HepG2 (cell line): ENCODE data around the gene CELSR2. TPM values are rescaled to one million over a fixed set of nuclear protein-coding genes. Genes with fewer than 3 reads are reported as not detected.

ENCODE experiments used
- CENPX ChIP-seq: sonication (generic); formaldehyde crosslinking; IDR thresholded peaks from 2 replicates; pipeline ENCODE4 v1.9.0; 2021; ENCODE audit warnings: mild to moderate bottlenecking, missing genetic modification reagents, moderate library complexity
- GFI1 ChIP-seq: sonication (generic); formaldehyde crosslinking; IDR thresholded peaks from 2 replicates; pipeline ENCODE4 v1.5.0; 2020; ENCODE audit warnings: missing genetic modification reagents, mild to moderate bottlenecking, borderline replicate concordance
- HIC2 ChIP-seq: sonication (generic); formaldehyde crosslinking; IDR thresholded peaks from 2 replicates; pipeline ENCODE4 v1.9.0; 2022; ENCODE audit warnings: low read depth, missing genetic modification reagents
- IRX3 ChIP-seq: sonication (generic); formaldehyde crosslinking; IDR thresholded peaks from 2 replicates; pipeline ENCODE4 v1.8.1; 2023; ENCODE audit warnings: mild to moderate bottlenecking, low read depth, missing genetic modification reagents, borderline replicate concordance
- MLXIP ChIP-seq: sonication (generic); formaldehyde crosslinking; IDR thresholded peaks from 2 replicates; pipeline ENCODE4 v1.9.0; 2021; ENCODE audit warnings: missing genetic modification reagents, borderline replicate concordance
- NCOA2 ChIP-seq: sonication (generic); formaldehyde crosslinking; IDR thresholded peaks from 2 replicates; pipeline ENCODE4 v1.8.0; 2022; ENCODE audit warnings: inconsistent platforms
- SAFB2 ChIP-seq: sonication (generic); formaldehyde crosslinking; IDR thresholded peaks from 2 replicates; pipeline ENCODE4 v1.5.1; 2020; ENCODE audit warnings: missing genetic modification reagents, low read depth, mild to moderate bottlenecking, borderline replicate concordance
- SPEN ChIP-seq: sonication (generic); formaldehyde crosslinking; IDR thresholded peaks from 2 replicates; pipeline ENCODE4 v1.5.1; 2020; ENCODE audit warnings: low read depth, mild to moderate bottlenecking, missing genetic modification reagents
- TERF1 ChIP-seq: sonication (generic); formaldehyde crosslinking; IDR thresholded peaks from 2 replicates; pipeline ENCODE4 v1.8.0; 2022; ENCODE audit warnings: mild to moderate bottlenecking, missing genetic modification reagents, moderate library complexity
- TFAP4 ChIP-seq: sonication (generic); IDR thresholded peaks from 2 replicates; pipeline ENCODE4 v1.6.1; 2016; ENCODE audit warnings: low read depth, borderline replicate concordance
- ZNF678 ChIP-seq: sonication (generic); formaldehyde crosslinking; IDR thresholded peaks from 2 replicates; pipeline ENCODE4 v1.4.0; 2020; ENCODE audit warnings: mild to moderate bottlenecking, missing genetic modification reagents
- ZNF768 ChIP-seq: sonication (generic); formaldehyde crosslinking; IDR thresholded peaks from 2 replicates; pipeline ENCODE4 v1.4.0; 2020; ENCODE audit warnings: missing genetic modification reagents
- polyA plus RNA-seq, 8 experiments: library from polyadenylated mRNA; depleted of rRNA in 3 of 8; stranded (reverse) in 7 of 8; unstranded in 1 of 8; fragments of >200 nt; fragmentation: Illumina TruSeq in 4 of 8; extraction: Trizol in 4 of 8; gene quantifications; 2 replicates each; pipeline versions ENCODE4 v1.2.1 to v1.2.3, GENCODE V29; 2011 to 2016; ENCODE audit warnings: low read depth in 4 of 8, missing spikeins in 1 of 8, mixed read lengths in 1 of 8; ENCODE audit not compliant: insufficient read depth in 1 of 8
- total RNA-seq, 5 experiments: library from RNA; depleted of rRNA; stranded (reverse); fragments of >200 nt; fragmentation: Illumina TruSeq; extraction: Trizol; gene quantifications; 2 replicates each; pipeline ENCODE4 v1.2.3, GENCODE V29; 2016; ENCODE audit warnings: low read depth in 1 of 5

Gene CELSR2
- total and polyA plus RNA-seq, 2 of the 13 experiments (the other 11 are each of a cell fraction or from before 2014, with no cell fraction given): 4.0 to 6.6 TPM

- TF ChIP-seq TERF1 (CRISPR knock-in tag) (no peak), SAFB2 (CRISPR knock-in tag) (peak; percentile 39; the same call in 1 of the 2 replicates), HIC2 (CRISPR knock-in tag) (no peak), CENPX (CRISPR knock-in tag) (no peak), ZNF768 (CRISPR knock-in tag) (peak; percentile 91), SPEN (CRISPR knock-in tag) (no peak), MLXIP (CRISPR knock-in tag) (no peak), ZNF678 (CRISPR knock-in tag) (no peak), IRX3 (CRISPR knock-in tag) (no peak), NCOA2 (CRISPR knock-in tag) (no peak; the same call in 1 of the 2 replicates), TFAP4 (peak; percentile 52; the same call in 1 of the 2 replicates), GFI1 (CRISPR knock-in tag) (peak; percentile 16; the same call in 1 of the 2 replicates)
Measured at GRCh38 chr1:109299558-109300343, 50.4 kb downstream of the CELSR2 start (continued).
